ENCODE measurements around the gene MAP4K5. TPM values are rescaled to one million over a fixed set of nuclear protein-coding genes. Genes with fewer than 3 reads are reported as not detected.

MAP4K5 gene
- total RNA-seq, 4 donors from 2014 or later = 81.5 to 138 (median 107) TPM

GRCh38 chr14:50407111-50407812 is 125.1 kb downstream of the MAP4K5 start:
- Histone ChIP-seq H3K4me3 (no peak overlapping the region), H3K4me1 (no peaks in the 10 kb centered on the region), H3K9me3 (no peaks in the 10 kb centered on the region), H3K27ac (no peak overlapping the region), H3K36me3 (no peaks in the 10 kb centered on the region), H3K27me3 (no peaks in the 10 kb centered on the region)
- ATAC-seq = no peak
- TF ChIP-seq, protein P1, sequence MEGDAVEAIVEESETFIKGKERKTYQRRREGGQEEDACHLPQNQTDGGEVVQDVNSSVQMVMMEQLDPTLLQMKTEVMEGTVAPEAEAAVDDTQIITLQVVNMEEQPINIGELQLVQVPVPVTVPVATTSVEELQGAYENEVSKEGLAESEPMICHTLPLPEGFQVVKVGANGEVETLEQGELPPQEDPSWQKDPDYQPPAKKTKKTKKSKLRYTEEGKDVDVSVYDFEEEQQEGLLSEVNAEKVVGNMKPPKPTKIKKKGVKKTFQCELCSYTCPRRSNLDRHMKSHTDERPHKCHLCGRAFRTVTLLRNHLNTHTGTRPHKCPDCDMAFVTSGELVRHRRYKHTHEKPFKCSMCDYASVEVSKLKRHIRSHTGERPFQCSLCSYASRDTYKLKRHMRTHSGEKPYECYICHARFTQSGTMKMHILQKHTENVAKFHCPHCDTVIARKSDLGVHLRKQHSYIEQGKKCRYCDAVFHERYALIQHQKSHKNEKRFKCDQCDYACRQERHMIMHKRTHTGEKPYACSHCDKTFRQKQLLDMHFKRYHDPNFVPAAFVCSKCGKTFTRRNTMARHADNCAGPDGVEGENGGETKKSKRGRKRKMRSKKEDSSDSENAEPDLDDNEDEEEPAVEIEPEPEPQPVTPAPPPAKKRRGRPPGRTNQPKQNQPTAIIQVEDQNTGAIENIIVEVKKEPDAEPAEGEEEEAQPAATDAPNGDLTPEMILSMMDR (IDR thresholded peaks at IDR 0.05) = no peak
- no peak for TF ChIP-seq EP300 (IDR thresholded peaks at IDR 0.05)
- no peak for TF ChIP-seq POLR2A (IDR thresholded peaks at IDR 0.05)
- no peak for TF ChIP-seq POLR2AphosphoS5 (IDR thresholded peaks at IDR 0.05)
- 66 to 70% methylated on average over 6 of the region's 6 CpGs for WGBS, 2 donors (ENCODE audit: low coverage in 1 of 2)

DNA sequence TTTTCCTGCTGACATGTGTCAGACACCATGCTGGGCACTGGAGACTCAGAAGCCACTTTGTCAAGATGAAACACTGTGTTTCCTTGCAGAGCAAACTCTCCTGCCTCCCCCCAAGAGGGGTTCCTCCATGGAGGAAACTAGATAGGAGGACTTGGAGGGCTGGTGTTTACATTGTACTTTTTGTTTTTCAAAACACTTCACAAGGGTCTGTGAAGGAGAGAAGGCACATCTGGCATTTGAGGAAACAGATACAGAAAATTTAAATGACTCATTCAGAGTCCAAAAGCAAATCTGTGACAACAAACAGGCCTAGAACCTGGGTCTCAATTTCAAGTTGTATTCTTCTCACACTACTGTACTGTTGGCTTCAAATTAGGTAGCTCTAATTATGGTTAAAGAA is 128.9 kb downstream of the MAP4K5 start:
- Histone ChIP-seq H3K4me1 (peaks cover 0 to 11% (median 0%) of the 10 kb centered on the region in 3 donors), H3K36me3 (no peaks in the 10 kb centered on the region), H3K27me3 (no peaks in the 10 kb centered on the region), H3K27ac (no peak overlapping the region), H3K9me3 (no peaks in the 10 kb centered on the region), H3K4me3 (no peak overlapping the region)
- ATAC-seq = no peak
- TF ChIP-seq POLR2A (IDR thresholded peaks at IDR 0.05) (no peak), EP300 (IDR thresholded peaks at IDR 0.05) (no peak), POLR2AphosphoS5 (IDR thresholded peaks at IDR 0.05) (no peak)
- TF ChIP-seq, protein P1 (IDR thresholded peaks at IDR 0.05) = no peak

- Histone ChIP-seq H3K4me3 (no peak overlapping the region), H3K4me1 (peaks cover 0 to 13% (median 0%) of the 10 kb centered on the region in 3 donors), H3K27ac (no peak overlapping the region), H3K9me3 (no peaks in the 10 kb centered on the region), H3K36me3 (no peaks in the 10 kb centered on the region), H3K27me3 (no peaks in the 10 kb centered on the region)
- no peak for ATAC-seq
- 47 to 63% methylated on average over 1 of the region's 1 CpG for WGBS, 2 donors (ENCODE audit: low coverage in 1 of 2)
- TF ChIP-seq POLR2AphosphoS5 (IDR thresholded peaks at IDR 0.05) = no peak
- TF ChIP-seq EP300 (IDR thresholded peaks at IDR 0.05) = no peak
- no peak for TF ChIP-seq POLR2A (IDR thresholded peaks at IDR 0.05)
- TF ChIP-seq, protein P1 (IDR thresholded peaks at IDR 0.05) = no peak
Observed at GRCh38 chr14:50402965-50403364, 129.4 kb downstream of the MAP4K5 start.

DNA sequence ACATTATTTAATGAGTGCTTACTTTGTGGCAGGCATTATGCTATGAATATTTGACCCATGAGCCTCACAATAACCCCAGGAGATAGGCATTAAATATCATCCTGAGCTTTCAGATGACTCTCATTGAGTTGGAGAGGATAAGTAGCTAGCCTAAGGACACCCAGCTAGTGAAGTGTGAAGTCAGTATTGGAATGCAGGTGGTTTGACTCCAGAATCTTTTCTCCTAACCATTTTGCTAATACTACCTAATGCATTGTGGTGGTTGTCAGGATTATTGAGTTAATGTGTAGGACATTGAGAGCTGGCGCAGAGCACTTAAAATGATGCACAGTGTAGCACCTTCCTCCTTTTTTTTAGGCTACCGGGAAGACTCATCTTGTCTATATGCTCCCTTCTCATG is 131.9 kb downstream of the MAP4K5 start:
- Histone ChIP-seq H3K9me3 (no peaks in the 10 kb centered on the region), H3K27ac (no peak overlapping the region), H3K4me1 (peaks cover 0 to 29% (median 4%) of the 10 kb centered on the region in 3 donors), H3K4me3 (no peak overlapping the region), H3K27me3 (no peaks in the 10 kb centered on the region), H3K36me3 (no peaks in the 10 kb centered on the region)
- ATAC-seq = no peak
- 87 to 100% methylated on average over 2 of the region's 2 CpGs for WGBS, 2 donors (ENCODE audit: low coverage in 1 of 2)
- TF ChIP-seq POLR2A (IDR thresholded peaks at IDR 0.05) (no peak), EP300 (IDR thresholded peaks at IDR 0.05) (no peak), POLR2AphosphoS5 (IDR thresholded peaks at IDR 0.05) (no peak)
- TF ChIP-seq, protein P1 (IDR thresholded peaks at IDR 0.05) = no peak
